C4-2B (cell line): ENCODE measurements around the gene ITGAD.

Source experiments
- H3K27ac ChIP-seq: fragments of 450-650 bp; 2 replicates; pipeline ENCODE4 v1.5.1; 2017
- CTCF ChIP-seq: fragments of 450-650 bp; conservative IDR thresholded peaks from 2 replicates; pipeline ENCODE4 v1.5.1; 2017; ENCODE audit warnings: mild to moderate bottlenecking
- ZFX ChIP-seq: fragments of 450-650 bp; IDR thresholded peaks from 2 replicates; pipeline ENCODE4 v1.6.1; 2017

ITGAD gene

GRCh38 chr16:31382485-31383161, 10.5 kb upstream of the ITGAD start:
- H3K27ac ChIP-seq: no peak overlapping the region
- TF ChIP-seq ZFX (no peak), CTCF (peak; percentile 92)

GRCh38 chr16:31385680-31386079, 7.5 kb upstream of the ITGAD start:
- no peak for TF ChIP-seq ZFX
- no peak for TF ChIP-seq CTCF
- no peak overlapping the region for H3K27ac ChIP-seq

GRCh38 chr16:31386157-31386984, 6.8 kb upstream of the ITGAD start:
- H3K27ac ChIP-seq: no peak overlapping the region
- TF ChIP-seq CTCF: no peak
- no peak for TF ChIP-seq ZFX

GRCh38 chr16:31388535-31388934, 4.6 kb upstream of the ITGAD start:
- no peak for TF ChIP-seq CTCF
- no peak overlapping the region for H3K27ac ChIP-seq

GRCh38 chr16:31390504-31391041, 2.6 kb upstream of the ITGAD start:
- TF ChIP-seq ZFX (no peak), CTCF (no peak)
- no peak overlapping the region for H3K27ac ChIP-seq

GRCh38 chr16:31395647-31396046, 2.5 kb downstream of the ITGAD start:
- TF ChIP-seq ZFX: no peak
- TF ChIP-seq CTCF: no peak
- no peak overlapping the region for H3K27ac ChIP-seq

GRCh38 chr16:31397096-31397660, 4.0 kb downstream of the ITGAD start:
- TF ChIP-seq ZFX (no peak), CTCF (no peak)
- H3K27ac ChIP-seq: no peak overlapping the region
